HG03342 (cell line): ENCODE data around the gene ITGB2.
"Not testable (repeated sequence)": the region's sequence is repeated elsewhere in the genome, so short reads cannot be mapped to it uniquely, and the experiment has no call there.

ENCODE experiments used
- ATAC-seq: cut with Tn5 transposase; IDR thresholded peaks from one replicate; pipeline ENCODE4 v1.9.1; 2021; ENCODE audit warnings: mild to moderate bottlenecking, moderate library complexity; ENCODE audit not compliant: unreplicated experiment

The ITGB2 gene

DNA sequence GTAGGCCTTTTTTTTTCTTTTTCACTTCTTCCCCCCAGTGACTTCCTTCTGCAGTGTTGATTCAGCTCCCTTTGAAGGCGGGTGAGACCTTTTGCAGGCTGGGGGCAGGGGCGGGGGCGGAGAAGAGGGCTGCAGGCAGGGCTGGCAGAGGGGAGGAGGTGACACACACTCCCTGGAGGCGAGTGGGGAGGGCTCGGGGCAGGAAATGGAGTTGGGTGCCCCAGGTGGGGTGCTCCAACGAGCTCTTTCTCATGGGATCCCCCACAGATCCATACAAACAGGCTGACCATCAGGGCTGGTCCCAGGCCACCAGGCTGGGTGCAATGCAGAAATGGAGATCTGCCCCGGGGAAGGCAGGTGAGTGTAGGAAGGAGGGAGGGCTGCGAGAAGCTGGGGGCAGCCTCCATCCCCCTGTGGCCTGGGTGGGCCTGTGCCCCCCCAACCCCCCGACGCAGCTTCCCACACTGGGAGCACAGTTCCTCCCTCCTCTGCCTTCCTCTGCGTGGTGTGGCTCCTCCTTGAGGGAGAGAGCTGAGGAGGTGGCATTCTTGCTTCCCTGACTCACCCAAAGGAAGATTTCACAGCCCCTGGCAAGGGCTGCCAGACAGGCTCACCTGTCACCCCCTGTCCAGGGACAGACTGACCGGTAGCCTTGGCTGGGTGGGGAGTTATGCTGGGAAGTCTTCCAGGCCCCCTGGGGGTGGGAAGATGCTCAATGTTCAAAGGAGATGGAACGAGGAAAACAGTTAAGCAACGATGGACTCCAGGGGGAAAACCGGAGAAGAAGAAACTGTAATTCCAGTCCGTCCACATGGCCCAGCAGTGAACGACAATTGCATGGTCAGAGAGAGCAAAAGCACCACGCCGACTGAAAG is 7.1 kb upstream of the ITGB2 start:
- ATAC-seq, result no peak

DNA sequence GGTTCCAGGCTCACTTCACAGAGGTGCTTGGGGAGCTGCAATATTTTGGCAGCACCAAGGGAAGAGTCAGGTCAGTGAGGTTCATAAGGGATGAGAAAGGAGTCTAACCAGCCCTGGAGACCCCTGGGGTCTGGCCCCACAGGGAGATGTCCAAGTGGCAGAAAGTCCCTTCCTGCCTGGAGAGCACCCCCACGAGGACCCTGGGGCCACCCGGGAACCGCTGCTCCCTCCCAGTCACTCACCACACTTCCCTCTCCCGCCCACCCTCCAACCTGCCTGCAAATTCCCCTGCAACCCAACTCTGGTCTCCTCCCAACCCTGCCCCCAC is 6.5 kb upstream of the ITGB2 start:
- no peak for ATAC-seq

DNA sequence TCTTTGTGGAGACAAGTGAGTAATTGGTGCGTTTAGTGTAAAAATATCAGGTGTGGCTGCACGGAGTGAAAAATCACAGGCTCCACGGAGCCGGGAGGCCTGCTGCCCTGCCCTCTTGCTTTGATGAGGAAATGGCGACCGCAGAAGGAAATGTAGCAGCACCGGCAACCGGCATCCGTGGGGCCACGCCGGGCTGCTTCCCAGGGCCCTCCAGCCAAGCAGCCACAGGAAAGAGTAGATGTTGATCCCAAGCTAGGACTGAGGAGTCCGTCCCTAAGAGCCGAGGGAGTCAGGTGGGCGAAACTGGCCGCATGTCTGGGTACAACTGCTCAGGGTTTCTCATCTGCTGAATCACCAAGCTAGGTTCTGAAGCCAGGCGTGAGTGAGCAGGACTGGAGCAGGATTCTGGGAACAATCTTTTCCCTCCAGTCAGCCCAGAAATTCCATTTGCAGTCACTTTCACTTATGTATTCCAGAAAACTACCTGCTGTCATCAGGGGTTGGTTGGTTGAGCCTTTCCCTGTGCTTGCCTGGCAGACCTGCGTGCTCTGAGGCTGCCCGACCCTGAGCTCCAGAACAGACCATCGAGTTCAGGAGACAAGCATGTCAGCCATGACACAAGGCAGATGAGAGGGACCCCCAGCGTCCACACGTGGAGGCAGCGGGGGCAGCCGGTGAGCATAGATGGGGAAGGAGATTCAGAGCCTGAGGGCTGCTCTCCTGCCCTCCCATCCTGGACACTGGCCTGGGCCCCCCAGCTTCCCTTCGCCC is 5.8 kb upstream of the ITGB2 start:
- ATAC-seq, result no peak

DNA sequence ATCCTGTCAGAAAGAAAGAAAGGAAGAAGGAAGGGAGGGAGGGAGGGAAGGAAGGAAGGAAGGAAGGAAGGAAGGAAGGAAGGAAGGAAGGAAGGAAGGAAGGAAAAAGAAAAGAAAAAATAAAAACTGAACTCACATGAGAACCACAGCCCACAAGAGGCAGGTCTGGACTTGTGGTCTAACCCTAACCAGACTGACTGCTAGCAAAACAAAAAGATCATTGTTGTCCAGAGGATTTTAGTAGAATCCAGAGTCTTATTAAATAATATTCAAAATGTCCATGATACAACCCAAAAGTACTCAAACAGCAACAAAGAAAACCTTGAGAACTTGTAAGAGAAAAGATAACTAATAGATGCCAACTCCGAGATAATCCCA is 4.7 kb upstream of the ITGB2 start:
- no peak for ATAC-seq

DNA sequence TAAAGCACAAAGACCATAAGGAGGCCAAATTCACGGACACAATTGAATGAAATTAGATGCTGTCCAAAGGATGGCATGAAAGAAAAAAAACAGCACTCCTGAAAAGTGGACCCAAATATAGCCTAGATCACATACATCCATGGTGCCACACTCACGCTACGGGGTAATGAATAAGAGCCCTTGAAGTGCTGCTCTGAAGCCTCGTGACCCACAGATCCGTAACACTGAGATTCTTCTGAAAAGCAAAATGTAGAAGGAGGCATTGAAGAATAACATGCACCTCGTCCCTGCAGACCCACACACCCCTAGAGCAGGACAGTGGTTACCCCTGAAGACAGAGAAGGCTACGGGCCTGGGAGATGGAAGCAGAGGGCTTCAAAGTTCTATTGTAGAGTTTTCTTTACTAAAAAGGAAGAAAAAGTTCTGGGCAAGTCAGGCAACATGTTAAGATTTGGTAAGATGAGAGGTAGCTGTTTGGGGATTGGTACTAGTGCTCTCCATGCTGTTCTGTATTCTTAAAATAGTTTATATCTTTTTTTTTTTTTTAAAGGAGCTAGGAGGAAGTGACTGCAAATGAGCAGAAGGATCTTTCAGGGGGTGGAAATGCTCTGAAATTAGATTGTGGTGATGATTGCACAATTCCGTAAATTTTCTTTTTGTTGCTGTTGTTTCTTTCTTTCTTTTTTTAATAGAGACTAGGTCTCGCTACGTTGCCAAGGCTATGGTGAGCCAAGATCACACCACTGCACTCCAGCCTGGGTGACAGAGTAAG is 4.1 kb upstream of the ITGB2 start:
- ATAC-seq, result no peak

DNA sequence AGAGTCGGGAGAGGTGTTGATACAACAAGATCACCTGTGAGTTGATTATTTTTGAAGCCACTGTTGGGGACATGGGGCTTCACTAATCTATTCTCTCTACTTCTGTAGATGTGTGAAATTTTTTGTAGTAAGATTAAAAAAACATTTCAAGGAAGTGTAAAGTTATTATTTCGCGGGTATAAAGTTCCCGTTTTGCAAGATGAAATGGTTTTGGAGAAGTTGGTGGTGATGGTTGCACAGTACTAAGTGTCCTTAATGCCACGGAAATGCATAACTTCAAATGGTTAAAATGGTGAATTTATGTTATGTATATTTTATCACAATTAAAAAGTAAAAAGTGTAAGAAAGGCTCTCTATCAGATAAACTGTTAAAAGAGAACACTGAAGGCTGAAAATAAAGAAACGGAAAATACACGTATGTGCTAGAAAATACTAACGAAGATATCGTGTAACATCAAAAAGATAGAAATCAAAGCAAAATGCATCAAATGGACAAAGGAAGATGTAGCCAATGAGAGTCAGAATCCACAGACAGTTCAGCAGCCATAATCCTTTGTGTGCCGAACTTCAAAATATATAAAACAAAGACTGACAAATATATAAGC is 2.9 kb upstream of the ITGB2 start:
- no peak for ATAC-seq

DNA sequence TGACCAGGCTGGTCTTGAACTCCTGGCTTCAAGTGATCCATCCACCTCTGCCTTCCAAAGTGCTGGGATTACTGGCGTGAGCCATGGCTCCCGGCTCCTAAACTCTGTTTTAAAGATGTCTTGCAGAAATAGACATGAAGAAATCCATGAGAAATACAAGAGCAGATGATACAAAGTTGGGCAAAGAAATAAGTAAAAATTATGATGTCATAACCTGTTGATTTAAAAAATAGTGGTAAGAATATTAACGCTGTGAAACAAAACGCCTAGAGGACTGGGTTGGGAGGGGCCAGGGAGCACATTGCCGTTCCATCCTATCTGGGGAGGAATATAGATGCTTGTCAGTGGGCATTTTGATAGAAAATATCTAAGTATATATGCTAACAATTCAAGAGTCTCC is 1.2 kb upstream of the ITGB2 start:
- ATAC-seq, result no peak

DNA sequence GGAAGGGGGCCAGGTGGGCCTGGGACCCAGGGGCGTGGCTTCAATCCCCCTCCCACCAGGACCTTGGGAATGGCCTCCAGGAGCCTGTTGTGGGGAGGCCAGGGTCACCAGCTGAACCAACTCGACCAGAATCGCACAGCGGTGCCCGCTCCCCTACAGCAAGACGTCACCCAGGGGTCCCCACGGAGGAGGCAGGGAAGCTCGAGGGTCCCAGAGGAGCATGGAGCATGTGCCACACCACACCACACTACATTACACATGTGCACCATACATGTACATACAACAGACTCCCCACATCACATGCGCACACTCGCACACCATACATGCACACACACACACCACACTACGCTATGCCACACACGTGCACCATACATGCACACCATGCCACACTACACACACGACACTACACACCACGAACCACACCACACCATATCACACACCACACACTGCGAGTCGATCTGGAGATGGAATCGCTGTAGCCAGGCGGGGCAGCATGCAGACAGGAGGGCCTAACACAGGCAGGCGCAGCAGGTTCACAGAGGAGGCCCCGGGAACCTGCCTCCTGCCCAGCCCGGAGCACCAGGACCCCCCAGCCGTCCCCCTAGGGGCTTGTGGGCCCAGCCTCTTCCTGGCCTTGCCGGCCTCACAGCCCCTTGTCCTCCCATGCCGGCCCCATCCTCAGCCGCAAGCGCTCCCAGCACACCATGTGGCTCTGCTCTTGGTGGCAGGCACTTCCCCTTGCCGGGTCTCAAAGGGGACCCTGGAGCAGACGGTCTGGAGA is 596 bp downstream of the ITGB2 start:
- peak; percentile 18 for ATAC-seq

DNA sequence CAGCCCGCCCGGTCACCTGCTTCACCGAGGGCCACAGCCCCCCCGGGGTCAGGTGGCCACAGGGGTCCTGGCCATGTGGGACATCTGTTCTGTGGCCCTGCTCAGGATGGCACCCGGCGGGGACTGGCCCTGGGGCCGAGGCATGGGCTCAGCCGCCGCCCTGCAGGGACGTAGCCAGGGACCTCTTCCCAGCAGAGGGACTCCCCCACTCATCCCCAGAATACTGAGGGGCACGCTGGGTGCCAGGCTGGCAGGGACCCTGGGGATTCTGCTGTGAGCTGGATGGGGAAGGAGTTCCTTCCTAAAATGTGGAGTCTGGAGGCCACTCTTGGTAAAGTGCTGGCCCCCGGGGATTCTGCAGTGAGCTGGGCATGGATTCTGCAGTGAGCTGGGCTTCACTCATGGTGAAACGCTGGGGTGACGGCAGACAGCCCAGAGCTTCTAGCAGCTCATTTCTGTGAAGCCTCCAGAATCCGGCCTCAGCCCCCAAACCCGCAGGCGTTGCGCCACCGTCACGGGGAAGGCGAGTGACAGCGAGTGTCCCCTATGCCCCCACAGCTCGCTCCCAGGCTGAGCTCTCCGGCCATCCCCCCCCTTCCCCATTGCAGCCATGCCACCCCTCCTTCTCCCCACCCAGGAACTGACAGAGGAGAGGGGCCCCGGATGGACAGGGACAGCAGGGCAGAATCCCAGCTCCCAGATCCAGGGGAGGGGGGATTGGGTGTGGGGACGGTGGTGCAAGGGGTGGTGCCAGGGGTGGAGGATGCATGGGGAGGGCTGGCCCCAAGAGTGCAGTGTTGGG is 1.4 kb downstream of the ITGB2 start:
- no peak for ATAC-seq

DNA sequence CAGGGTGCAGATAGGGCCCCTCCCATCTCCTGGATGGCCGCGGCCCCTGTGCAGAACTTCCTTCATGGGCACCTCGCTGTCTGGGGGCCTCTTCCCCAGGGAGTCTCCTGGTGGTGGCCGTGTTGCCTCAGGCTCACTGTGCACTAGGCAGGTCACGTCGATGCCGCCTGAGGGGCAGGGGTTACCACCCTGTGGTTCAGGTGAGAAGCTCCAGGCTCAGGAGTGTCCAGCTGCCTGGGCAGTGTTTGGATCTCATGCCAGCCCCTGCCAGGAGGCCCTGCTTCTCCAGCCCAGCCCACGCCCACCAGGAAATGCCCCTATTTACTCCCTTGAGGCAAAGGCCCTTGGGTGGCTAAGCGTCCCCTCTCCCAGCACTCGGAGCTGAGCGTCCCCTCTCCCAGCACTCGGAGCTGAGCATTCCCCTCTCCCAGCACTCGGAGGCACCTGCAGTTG is 2.1 kb downstream of the ITGB2 start:
- no peak for ATAC-seq

DNA sequence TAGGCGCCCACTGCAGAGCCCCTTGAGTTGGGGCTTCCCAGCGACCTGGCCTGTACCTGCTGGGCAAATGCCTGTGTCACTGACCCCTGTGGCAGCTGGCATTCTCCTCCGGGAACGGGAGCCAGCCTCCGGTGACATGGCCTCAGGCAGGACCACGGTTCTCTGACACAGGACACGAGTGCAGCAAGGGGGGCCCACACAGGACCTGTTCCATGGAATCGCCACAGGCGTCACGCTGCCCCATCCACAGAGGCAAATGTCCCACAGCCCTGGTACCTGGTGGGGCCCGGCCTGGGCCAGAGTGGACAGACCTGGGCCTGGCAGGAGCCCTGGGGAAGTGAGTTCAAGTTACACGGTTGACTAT is 2.6 kb downstream of the ITGB2 start:
- ATAC-seq, result no peak

DNA sequence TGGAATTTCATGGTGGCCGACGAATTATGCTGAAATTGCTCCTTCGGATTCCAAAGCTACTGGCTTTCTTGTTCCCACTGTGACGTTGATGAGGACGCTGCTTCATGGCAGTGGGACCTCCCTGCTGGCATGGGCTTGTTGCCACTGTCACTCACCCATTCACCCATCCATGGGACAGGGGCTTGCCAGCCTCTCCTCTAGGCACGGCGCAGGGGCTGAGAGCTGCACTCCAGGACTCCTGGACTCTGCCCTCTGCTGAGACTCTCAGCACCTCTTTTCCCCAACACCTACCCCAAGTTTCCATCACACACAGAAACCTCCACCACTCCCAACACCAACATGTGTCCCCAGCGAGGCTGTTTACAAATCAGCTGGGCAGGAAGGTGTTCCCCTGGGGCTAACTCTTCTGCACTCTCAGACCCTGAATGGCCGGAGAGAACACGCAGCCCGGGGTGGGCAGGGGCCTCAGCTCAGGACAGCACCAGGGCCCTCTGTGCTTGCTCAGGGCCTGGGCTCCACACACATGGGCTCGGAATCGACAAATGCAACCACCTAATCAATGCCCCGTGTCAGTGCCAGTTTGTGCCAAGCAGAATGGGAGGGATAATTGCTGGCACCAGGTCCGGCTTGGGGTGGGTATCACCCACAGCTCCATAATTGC is 3.1 kb downstream of the ITGB2 start:
- no peak for ATAC-seq

DNA sequence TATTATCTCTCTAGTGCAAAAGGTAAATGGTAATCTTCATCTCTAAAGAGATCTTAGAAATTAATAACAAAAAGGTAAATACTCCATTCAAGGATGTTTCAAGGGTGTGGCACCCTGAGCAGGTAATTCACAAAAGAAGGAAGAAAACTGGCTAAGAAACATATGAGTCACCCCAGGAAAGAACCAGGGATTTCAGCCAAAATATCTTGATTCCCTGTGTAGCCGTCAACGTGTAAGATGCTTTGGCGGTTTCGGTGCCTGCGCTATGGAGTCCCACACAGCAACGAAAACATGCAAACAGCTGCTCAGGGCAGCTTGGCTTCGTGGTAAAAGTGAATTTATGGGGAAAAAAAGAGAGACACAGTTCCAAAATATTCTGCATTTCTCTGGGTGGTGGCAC is 3.7 kb downstream of the ITGB2 start:
- ATAC-seq, result no peak

DNA sequence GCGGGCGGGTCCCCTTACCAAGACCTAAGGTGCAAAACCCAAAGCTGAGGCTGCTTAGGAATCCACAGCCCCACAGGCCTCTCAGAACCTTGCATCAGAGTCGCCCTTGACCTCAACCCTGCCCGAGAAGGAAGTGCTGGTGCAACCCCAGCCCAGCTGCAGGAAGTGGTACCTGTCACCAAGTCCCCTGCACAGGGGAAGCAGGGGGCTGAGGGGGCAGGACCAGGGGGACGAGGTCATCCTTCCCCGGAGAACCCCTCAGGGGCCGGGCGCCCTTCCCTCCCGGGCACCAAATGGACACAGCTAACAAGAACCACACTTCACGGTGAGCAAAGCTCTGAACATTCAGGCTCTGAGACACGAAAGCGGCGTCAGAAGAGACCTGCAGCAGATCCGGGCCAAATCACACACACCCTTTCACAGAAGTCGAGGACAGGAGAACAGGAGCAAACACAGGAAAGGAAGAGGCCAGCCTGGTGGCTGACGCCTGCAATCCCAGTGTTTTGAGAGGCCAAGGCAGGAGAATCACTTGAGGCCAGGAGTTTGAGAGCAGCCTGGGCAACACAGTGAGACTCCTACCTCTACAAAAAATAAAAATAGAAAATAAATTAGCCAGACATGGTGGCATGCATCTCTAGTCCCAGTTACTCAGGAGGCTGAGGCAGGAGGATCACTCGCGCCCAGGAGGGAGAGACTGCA is 6.4 kb downstream of the ITGB2 start:
- ATAC-seq, result no peak

DNA sequence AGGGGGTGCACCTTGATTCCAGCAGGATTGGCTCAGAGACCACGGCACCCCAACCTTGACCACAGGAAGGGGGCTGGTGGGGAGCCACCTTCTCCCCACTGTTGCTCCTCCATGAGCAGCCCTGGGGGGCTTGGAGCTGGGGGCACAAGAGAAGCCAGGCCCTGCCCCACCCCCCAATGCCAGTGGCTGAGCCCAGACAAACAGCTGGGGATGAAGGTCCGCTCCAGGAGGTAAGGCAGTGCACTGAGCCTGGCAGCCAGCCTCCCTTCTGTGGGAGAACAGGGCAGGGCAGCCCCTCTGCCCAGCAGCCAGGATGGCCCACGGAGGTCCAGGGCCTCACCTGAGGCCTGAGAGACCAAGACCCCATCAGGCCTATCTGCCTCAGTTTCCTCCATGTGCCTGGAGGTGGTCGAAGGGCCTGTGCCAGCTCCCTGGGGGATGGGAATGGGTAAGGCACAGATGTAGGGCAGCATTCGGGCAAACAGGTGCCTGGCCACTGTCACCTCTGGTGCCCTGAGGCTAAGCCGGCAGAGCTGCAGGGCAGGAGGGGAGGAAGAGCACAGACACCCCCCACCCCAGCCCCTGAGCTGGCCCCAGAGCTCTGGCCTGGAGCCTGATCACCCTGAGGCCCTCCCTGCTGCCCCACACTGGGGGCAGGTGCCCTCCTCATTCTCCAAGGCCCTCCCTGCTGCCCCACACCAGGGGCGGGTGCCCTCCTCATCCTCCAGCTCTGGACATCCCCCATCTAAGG is 7.1 kb downstream of the ITGB2 start:
- ATAC-seq, result no peak

DNA sequence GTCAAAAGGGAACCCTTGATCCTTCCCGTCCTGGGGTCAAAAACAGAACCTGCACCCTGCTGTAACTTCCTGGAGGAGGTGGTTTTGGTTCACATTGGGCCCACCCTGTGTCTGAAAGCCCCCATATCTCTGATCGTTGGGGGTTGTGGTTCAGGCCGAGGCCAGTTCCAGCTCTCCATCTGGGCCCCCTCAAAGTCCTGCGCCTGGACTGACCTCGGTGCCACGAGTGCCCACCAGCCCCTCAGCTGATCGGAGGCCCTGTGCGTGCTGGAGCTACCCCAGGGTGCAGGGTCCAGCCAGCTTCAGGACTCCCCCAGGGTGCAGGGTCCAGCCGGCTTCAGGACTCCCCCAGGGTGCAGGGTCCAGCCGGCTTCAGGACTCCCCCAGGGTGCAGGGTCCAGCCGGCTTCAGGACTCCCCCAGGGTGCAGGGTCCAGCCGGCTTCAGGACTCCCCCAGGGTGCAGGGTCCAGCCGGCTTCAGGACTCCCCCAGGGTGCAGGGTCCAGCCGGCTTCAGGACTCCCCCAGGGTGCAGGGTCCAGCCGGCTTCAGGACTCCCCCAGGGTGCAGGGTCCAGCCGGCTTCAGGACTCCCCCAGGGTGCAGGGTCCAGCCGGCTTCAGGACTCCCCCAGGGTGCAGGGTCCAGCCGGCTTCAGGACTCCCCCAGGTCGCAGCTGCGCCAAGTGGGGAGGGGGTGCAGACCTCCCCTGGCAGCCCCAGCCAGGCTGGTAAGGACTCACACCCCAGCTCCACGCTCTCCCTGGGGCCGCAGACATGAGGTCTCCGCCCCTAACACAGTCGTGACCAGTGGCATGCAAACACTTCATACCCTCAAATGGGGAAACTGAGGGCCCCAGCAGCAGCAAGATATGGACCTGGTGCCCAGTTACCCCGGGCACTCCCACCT is 7.9 kb downstream of the ITGB2 start:
- ATAC-seq, result not testable (repeated sequence)

DNA sequence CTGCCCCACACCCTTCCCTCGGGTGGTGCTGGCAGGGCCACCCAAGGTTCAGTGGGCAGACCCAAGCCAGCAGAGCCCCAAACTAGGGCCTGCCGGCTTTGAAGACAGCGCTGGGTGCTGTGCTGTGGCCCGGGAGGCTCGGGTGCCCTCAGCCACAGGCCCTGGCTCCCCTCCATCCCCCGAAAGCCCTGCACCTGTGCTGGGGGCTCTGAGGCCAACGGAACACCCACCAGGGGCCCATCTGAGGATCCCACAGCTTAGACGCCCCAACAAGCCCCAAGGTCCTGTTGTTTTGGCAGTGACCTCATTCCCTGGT is 8.6 kb downstream of the ITGB2 start:
- no peak for ATAC-seq
